DND-41 (cell line): ENCODE results near the gene TMEM51.

Experiments
- ATAC-seq: fragments of 200-7000 bp; cut with Tn5 transposase; 3 replicates; pipeline ENCODE4 v1.9.1; 2021; ENCODE audit warnings: low read depth; ENCODE audit not compliant: insufficient read depth
- DNase-seq: peaks from one replicate; pipeline ENCODE4 v3.0.0-alpha.2; 2020
- H2AFZ ChIP-seq: 2 replicates; pipeline ENCODE4 v1.6.0; 2012; ENCODE audit warnings: low read depth, low read length
- H3K27ac ChIP-seq: 2 replicates; pipeline ENCODE4 v1.5.1; 2012; ENCODE audit warnings: low read length, inconsistent platforms
- H3K27me3 ChIP-seq: fragments of 200-600 bp; sonication (generic); 2 replicates; pipeline ENCODE4 v1.6.0; 2012; ENCODE audit warnings: low read length, mild to moderate bottlenecking, inconsistent platforms; ENCODE audit not compliant: insufficient read depth, poor library complexity
- H3K36me3 ChIP-seq: 2 replicates; pipeline ENCODE4 v1.5.1; 2012; ENCODE audit warnings: low read length, inconsistent platforms; ENCODE audit not compliant: insufficient read depth
- H3K4me1 ChIP-seq: 2 replicates; pipeline ENCODE4 v1.5.1; 2012; ENCODE audit warnings: mild to moderate bottlenecking, low read length; ENCODE audit not compliant: insufficient read depth
- H3K4me2 ChIP-seq: 2 replicates; pipeline ENCODE4 v1.6.0; 2012; ENCODE audit warnings: mild to moderate bottlenecking, moderate library complexity, low read length, inconsistent platforms; ENCODE audit not compliant: insufficient read depth
- H3K4me3 ChIP-seq, 2 experiments: fragments of 200-600 bp in 1 of 2; shearing (Covaris generic) in 1 of 2; 2 replicates each; pipeline ENCODE4 v1.5.1; 2012 to 2016; ENCODE audit warnings: inconsistent platforms in 2 of 2, low read length in 2 of 2, mild to moderate bottlenecking in 2 of 2, low read depth in 1 of 2, moderate library complexity in 1 of 2
- H3K79me2 ChIP-seq: 2 replicates; pipeline ENCODE4 v1.6.0; 2012; ENCODE audit warnings: low read length, inconsistent platforms; ENCODE audit not compliant: insufficient read depth
- H3K9ac ChIP-seq: 2 replicates; pipeline ENCODE4 v1.6.0; 2012; ENCODE audit warnings: low read depth, mild to moderate bottlenecking, inconsistent platforms, low read length, moderate library complexity
- H3K9me3 ChIP-seq: 2 replicates; pipeline ENCODE4 v1.5.1; 2012; ENCODE audit warnings: low read length, moderate library complexity, mild to moderate bottlenecking, inconsistent platforms; ENCODE audit not compliant: insufficient read depth, severe bottlenecking
- H4K20me1 ChIP-seq: 2 replicates; pipeline ENCODE4 v1.6.0; 2012; ENCODE audit warnings: low read length; ENCODE audit not compliant: insufficient read depth
- EZH2 ChIP-seq: IDR thresholded peaks from 3 replicates; pipeline ENCODE4 v1.6.1; 2012; ENCODE audit warnings: borderline replicate concordance, low read depth, mild to moderate bottlenecking, moderate library complexity, low read length, inconsistent platforms; ENCODE audit not compliant: severe bottlenecking
- TF ChIP-seq, protein P1 (sequence below): IDR thresholded peaks from 2 replicates; pipeline ENCODE4 v1.5.1; 2012; ENCODE audit warnings: borderline replicate concordance, low read length, moderate library complexity, mild to moderate bottlenecking; ENCODE audit not compliant: poor library complexity, severe bottlenecking; ENCODE audit errors: extremely low read depth

TMEM51 gene

GRCh38 chr1:15122331-15122730 is 31.2 kb upstream of the TMEM51 start:
- Histone ChIP-seq H3K27me3 (no peaks in the 10 kb centered on the region), H3K79me2 (no peaks in the 10 kb centered on the region), H2AFZ (no peak overlapping the region), H3K4me1 (no peaks in the 10 kb centered on the region), H4K20me1 (no peaks in the 10 kb centered on the region; the same call in none of the 2 replicates), H3K9ac (no peak overlapping the region), H3K4me3 (no peak overlapping the region), H3K36me3 (no peaks in the 10 kb centered on the region), H3K27ac (no peak overlapping the region), H3K4me2 (no peak overlapping the region), H3K9me3 (no peaks in the 10 kb centered on the region)
- no peak for DNase-seq
- TF ChIP-seq EZH2: no peak
- TF ChIP-seq, protein P1, sequence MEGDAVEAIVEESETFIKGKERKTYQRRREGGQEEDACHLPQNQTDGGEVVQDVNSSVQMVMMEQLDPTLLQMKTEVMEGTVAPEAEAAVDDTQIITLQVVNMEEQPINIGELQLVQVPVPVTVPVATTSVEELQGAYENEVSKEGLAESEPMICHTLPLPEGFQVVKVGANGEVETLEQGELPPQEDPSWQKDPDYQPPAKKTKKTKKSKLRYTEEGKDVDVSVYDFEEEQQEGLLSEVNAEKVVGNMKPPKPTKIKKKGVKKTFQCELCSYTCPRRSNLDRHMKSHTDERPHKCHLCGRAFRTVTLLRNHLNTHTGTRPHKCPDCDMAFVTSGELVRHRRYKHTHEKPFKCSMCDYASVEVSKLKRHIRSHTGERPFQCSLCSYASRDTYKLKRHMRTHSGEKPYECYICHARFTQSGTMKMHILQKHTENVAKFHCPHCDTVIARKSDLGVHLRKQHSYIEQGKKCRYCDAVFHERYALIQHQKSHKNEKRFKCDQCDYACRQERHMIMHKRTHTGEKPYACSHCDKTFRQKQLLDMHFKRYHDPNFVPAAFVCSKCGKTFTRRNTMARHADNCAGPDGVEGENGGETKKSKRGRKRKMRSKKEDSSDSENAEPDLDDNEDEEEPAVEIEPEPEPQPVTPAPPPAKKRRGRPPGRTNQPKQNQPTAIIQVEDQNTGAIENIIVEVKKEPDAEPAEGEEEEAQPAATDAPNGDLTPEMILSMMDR: no peak
- no peak for ATAC-seq

DNA sequence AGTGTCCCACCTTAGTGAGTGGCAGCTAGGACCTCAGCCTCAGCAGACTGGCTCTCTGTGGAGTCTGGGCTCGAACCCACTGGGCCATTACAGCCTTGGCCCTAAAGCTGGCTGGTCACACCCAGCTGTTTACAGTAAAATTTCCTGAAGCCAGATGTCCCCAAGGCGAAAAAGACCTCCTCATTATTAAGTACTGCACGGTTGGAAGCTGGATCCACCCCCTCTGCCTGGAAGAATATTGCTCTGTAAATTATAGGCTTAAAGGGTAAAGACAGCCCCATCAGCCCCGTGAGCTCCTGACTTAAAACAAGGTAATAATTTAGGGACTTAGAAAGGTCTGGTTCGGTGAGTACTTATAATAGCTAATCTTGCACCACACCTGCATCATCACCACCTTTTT is 30.3 kb upstream of the TMEM51 start:
- TF ChIP-seq, protein P1: no peak
- no peak for TF ChIP-seq EZH2
- H3K4me3 ChIP-seq: no peak overlapping the region
- ATAC-seq (no peak), DNase-seq (no peak)
- H3K36me3 ChIP-seq: no peaks in the 10 kb centered on the region
- no peaks in the 10 kb centered on the region; the same call in none of the 2 replicates for H4K20me1 ChIP-seq
- H3K4me1 ChIP-seq: no peaks in the 10 kb centered on the region
- H3K27ac ChIP-seq: no peak overlapping the region
- H3K27me3 ChIP-seq: no peaks in the 10 kb centered on the region
- H3K9ac ChIP-seq: no peak overlapping the region
- no peak overlapping the region for H3K4me2 ChIP-seq
- no peaks in the 10 kb centered on the region for H3K79me2 ChIP-seq
- H3K9me3 ChIP-seq: no peaks in the 10 kb centered on the region
- no peak overlapping the region for H2AFZ ChIP-seq

- Histone ChIP-seq H4K20me1 (no peaks in the 10 kb centered on the region; the same call in 1 of the 2 replicates), H3K9me3 (no peaks in the 10 kb centered on the region), H3K79me2 (no peaks in the 10 kb centered on the region), H3K4me3 (no peak overlapping the region), H3K4me1 (no peaks in the 10 kb centered on the region), H3K4me2 (no peak overlapping the region), H3K9ac (no peak overlapping the region), H2AFZ (no peak overlapping the region), H3K36me3 (no peaks in the 10 kb centered on the region), H3K27ac (no peak overlapping the region), H3K27me3 (no peaks in the 10 kb centered on the region)
- no peak for ATAC-seq
- TF ChIP-seq EZH2: no peak
- TF ChIP-seq, protein P1: no peak
- DNase-seq: no peak
Observed at GRCh38 chr1:15123925-15124324, 29.6 kb upstream of the TMEM51 start.
